NT2/D1 (cell line): ENCODE data around the gene PARD6B.
"Not testable (repeated sequence)": the region's sequence is repeated elsewhere in the genome, so short reads cannot be mapped to it uniquely, and the experiment has no call there.

ENCODE experiments used
- DNase-seq: peaks from one replicate; pipeline ENCODE4 v3.0.0-alpha.2; 2011; ENCODE audit warnings: low read depth, low spot score
- H3K27me3 ChIP-seq: 2 replicates; pipeline ENCODE4 v1.6.0; 2011; ENCODE audit warnings: mild to moderate bottlenecking; ENCODE audit not compliant: insufficient read length, insufficient read depth
- H3K36me3 ChIP-seq: 2 replicates; pipeline ENCODE4 v1.6.1; 2011; ENCODE audit warnings: mild to moderate bottlenecking, low read length, mixed read lengths; ENCODE audit not compliant: insufficient read depth, insufficient read length
- H3K4me1 ChIP-seq: 2 replicates; pipeline ENCODE4 v1.5.1; 2011; ENCODE audit not compliant: insufficient read depth, insufficient read length
- H3K4me3 ChIP-seq: 2 replicates; pipeline ENCODE4 v1.5.1; 2011; ENCODE audit warnings: low read depth; ENCODE audit not compliant: insufficient read length
- H3K9ac ChIP-seq: 2 replicates; pipeline ENCODE4 v1.6.0; 2011; ENCODE audit warnings: low read depth; ENCODE audit not compliant: insufficient read length
- H3K9me3 ChIP-seq: 2 replicates; pipeline ENCODE4 v1.5.1; 2011; ENCODE audit warnings: mild to moderate bottlenecking, low read length; ENCODE audit not compliant: insufficient read depth
- SUZ12 ChIP-seq: IDR thresholded peaks from 2 replicates; pipeline ENCODE4 v1.6.1; 2011; ENCODE audit not compliant: insufficient read length, insufficient read depth; ENCODE audit errors: extremely low read depth
- YY1 ChIP-seq: IDR thresholded peaks from 2 replicates; pipeline ENCODE4 v1.6.1; 2011; ENCODE audit not compliant: insufficient read length, insufficient read depth
- ZNF274 ChIP-seq: IDR thresholded peaks from 2 replicates; pipeline ENCODE4 v1.6.1; 2011; ENCODE audit warnings: mild to moderate bottlenecking, low read depth, low read length

Gene PARD6B

GRCh38 chr20:50769551-50770085, 38.2 kb downstream of the PARD6B start:
- not testable (repeated sequence) for DNase-seq, H3K27me3 ChIP-seq, H3K36me3 ChIP-seq, H3K4me1 ChIP-seq, H3K9ac ChIP-seq, H3K9me3 ChIP-seq, H3K4me3 ChIP-seq

GRCh38 chr20:50771419-50772080, 40.2 kb downstream of the PARD6B start:
- not testable (repeated sequence) for DNase-seq, H3K4me3 ChIP-seq, H3K4me1 ChIP-seq, H3K9me3 ChIP-seq, H3K36me3 ChIP-seq, H3K27me3 ChIP-seq, H3K9ac ChIP-seq

GRCh38 chr20:50772420-50773185, 41.2 kb downstream of the PARD6B start:
- TF ChIP-seq ZNF274 (no peak), SUZ12 (no peak), YY1 (no peak)
- H3K4me1 ChIP-seq: peaks cover 5% of the 10 kb centered on the region
- no peaks in the 10 kb centered on the region for H3K27me3 ChIP-seq
- no peak overlapping the region for H3K9ac ChIP-seq
- H3K4me3 ChIP-seq: no peak overlapping the region
- no peaks in the 10 kb centered on the region for H3K36me3 ChIP-seq
- DNase-seq: no peak
- no peaks in the 10 kb centered on the region for H3K9me3 ChIP-seq

GRCh38 chr20:50774515-50774914, 43.1 kb downstream of the PARD6B start:
- Histone ChIP-seq H3K9me3 (no peaks in the 10 kb centered on the region), H3K4me3 (no peak overlapping the region), H3K27me3 (no peaks in the 10 kb centered on the region), H3K4me1 (peaks cover 3% of the 10 kb centered on the region), H3K36me3 (no peaks in the 10 kb centered on the region), H3K9ac (no peak overlapping the region)
- no peak for TF ChIP-seq SUZ12
- no peak for TF ChIP-seq ZNF274
- TF ChIP-seq YY1: no peak
- no peak for DNase-seq

GRCh38 chr20:50776122-50776817, 44.9 kb downstream of the PARD6B start:
- no peaks in the 10 kb centered on the region for H3K27me3 ChIP-seq
- TF ChIP-seq SUZ12 (no peak), YY1 (no peak), ZNF274 (no peak)
- no peak for DNase-seq

GRCh38 chr20:50777373-50777772, 46.0 kb downstream of the PARD6B start:
- TF ChIP-seq ZNF274 (no peak), SUZ12 (no peak), YY1 (no peak)

More at GRCh38 chr20:50776122-50776817, 44.9 kb downstream of the PARD6B start:
- Histone ChIP-seq H3K4me1 (no peaks in the 10 kb centered on the region), H3K4me3 (no peak overlapping the region), H3K9me3 (no peaks in the 10 kb centered on the region), H3K9ac (no peak overlapping the region), H3K36me3 (no peaks in the 10 kb centered on the region)

GRCh38 chr20:50778994-50779393, 47.6 kb downstream of the PARD6B start:
- DNase-seq, H3K36me3 ChIP-seq, H3K4me1 ChIP-seq, H3K27me3 ChIP-seq, H3K9ac ChIP-seq, H3K4me3 ChIP-seq: not testable (repeated sequence)
- peaks cover 17% of the 10 kb centered on the region; the same call in 1 of the 2 replicates for H3K9me3 ChIP-seq

More at GRCh38 chr20:50777373-50777772, 46.0 kb downstream of the PARD6B start:
- Histone ChIP-seq H3K4me1 (no peaks in the 10 kb centered on the region), H3K36me3 (no peaks in the 10 kb centered on the region), H3K9me3 (peaks cover 1% of the 10 kb centered on the region; the same call in 1 of the 2 replicates), H3K27me3 (no peaks in the 10 kb centered on the region), H3K9ac (no peak overlapping the region), H3K4me3 (no peak overlapping the region)
- no peak for DNase-seq
